Stimulated activated CD4-positive, alpha-beta T cell treated with anti-CD3 and anti-CD28 coated beads, Interleukin-4, amount 100 ng/mL, for 24 hours (primary cell): ENCODE results near the gene APMAP.

Source experiments
- DNase-seq: peaks from one replicate; pipeline ENCODE4 v3.0.0-alpha.2; 2020

Gene APMAP

GRCh38 chr20:25023356-25023755 is 30.8 kb upstream of the APMAP start:
- no peak for DNase-seq

GRCh38 chr20:25022680-25023079 is 30.1 kb upstream of the APMAP start:
- DNase-seq: no peak

- no peak for DNase-seq
These were observed 28.8 kb upstream of the APMAP start for GRCh38 chr20:25021336-25021735.

- no peak for DNase-seq
These were observed 28.4 kb upstream of the APMAP start for GRCh38 chr20:25020901-25021301.

GRCh38 chr20:25020345-25020744 is 27.8 kb upstream of the APMAP start:
- DNase-seq: no peak

GRCh38 chr20:25019381-25020155 is 27.0 kb upstream of the APMAP start:
- no peak for DNase-seq

GRCh38 chr20:25018841-25019240 is 26.3 kb upstream of the APMAP start:
- DNase-seq: no peak

GRCh38 chr20:25018425-25018824 is 25.9 kb upstream of the APMAP start:
- no peak for DNase-seq

- no peak for DNase-seq
These were observed 24.8 kb upstream of the APMAP start for GRCh38 chr20:25017257-25017803.

GRCh38 chr20:25016471-25016870 is 23.9 kb upstream of the APMAP start:
- no peak for DNase-seq

GRCh38 chr20:25015986-25016385 is 23.4 kb upstream of the APMAP start:
- no peak for DNase-seq

GRCh38 chr20:25014816-25015215 is 22.3 kb upstream of the APMAP start:
- DNase-seq: no peak

GRCh38 chr20:25013478-25014380 is 21.2 kb upstream of the APMAP start:
- no peak for DNase-seq

GRCh38 chr20:25012616-25013189 is 20.2 kb upstream of the APMAP start:
- no peak for DNase-seq

GRCh38 chr20:25011831-25012241 is 19.3 kb upstream of the APMAP start:
- no peak for DNase-seq

- DNase-seq: no peak
These were observed 18.7 kb upstream of the APMAP start for GRCh38 chr20:25011261-25011660.

- no peak for DNase-seq
These were observed 16.9 kb upstream of the APMAP start for GRCh38 chr20:25009218-25010145.

GRCh38 chr20:25008388-25009217 is 16.1 kb upstream of the APMAP start:
- no peak for DNase-seq

- DNase-seq: no peak
These were observed 15.1 kb upstream of the APMAP start for GRCh38 chr20:25007491-25008305.

GRCh38 chr20:25006431-25007167 is 14.0 kb upstream of the APMAP start:
- no peak for DNase-seq
